GM04504 (cell line): Measurements from ENCODE around the gene ARHGEF4.

Experiments used
- DNase-seq: peaks from one replicate; pipeline ENCODE4 v3.0.0-alpha.2; 2012; ENCODE audit warnings: low read depth

The ARHGEF4 gene

DNA sequence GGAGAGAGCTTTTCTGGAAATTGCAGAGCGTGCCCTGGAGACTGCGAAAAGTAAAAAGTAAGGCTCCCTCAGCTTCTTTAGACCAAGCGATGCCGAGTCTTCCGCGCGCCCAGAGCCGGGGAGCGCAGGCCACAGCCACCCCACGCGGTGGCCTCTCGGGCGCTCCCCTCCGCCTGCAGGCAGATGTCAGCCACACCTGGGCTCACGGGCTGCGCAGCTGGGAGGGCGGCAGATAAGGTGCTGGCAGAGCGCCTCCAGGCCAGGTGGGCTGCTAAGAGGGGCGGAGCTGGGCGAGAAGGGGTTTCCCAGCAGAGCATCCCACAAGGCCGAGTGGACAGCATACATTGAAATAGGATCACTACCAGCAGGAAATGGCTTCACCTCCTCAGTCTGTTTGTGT is 81.7 kb downstream of the ARHGEF4 start:
- DNase-seq: no peak

DNA sequence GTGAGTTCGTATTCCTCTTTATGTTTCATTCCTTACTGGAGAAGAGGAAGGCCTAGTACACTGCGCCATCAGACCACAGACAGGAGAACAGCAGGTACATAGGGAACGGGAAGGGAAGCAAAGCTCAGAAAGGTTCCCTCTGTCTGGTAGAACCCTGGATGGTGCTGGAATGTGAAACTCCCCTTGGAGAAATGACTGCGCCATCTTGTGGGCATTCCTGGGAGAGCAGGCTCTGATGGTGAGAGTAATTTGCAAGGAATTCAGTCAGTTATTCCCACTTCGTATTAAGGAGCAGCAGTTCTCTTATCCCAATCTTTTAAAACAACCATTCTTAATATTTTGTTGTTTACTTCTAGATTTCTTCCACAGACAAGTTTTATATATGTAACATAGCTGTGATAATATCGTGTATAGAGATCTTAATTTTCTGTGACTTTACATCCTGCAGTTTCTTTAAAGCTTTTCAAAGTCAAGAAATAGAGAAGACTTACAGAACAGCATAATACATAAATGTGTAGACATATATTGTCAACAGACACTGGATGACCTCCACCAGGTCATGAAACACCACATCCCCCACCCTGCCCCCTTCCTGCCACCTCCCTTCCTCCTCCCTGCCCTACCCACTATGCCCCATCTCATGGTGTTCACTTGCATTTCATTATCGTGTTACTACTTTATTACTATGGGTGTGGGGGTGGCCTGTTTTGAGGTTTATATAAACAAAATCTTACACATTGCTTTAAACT is 83.9 kb downstream of the ARHGEF4 start:
- peak; percentile 24 for DNase-seq

DNA sequence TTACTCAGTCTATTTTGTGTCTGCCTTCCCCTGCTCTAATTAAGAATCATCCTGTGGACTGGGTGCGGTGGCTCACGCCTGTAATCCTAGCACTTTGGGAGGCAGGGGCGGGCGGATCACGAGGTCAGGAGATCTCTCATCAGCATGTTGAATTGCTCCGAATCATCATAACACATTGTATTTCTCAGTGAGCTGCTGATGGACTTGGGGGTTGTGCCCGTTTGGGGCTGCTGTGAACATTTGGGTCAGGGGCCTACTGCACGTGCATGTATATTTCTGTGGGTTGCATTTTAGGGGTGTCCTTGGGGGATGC is 84.4 kb downstream of the ARHGEF4 start:
- no peak for DNase-seq

DNA sequence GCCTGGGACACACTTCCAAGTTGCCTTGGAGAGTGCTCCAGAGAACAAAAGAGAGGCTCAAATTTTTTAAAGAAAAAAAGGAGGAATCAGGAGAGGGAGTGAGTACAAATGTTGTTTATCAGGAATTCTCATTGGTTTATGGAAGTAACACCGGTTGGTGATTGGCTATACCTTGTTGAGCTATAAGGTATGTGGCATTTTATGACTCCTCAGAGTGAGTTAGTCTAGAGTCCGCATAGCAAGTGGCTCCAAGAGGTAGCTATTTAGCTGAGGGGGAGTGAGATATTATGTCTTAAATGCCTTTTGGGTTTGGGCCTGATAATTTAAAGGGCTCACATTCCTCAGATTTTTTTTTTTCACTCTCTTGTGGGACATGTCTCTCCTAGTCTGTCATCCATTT is 85.7 kb downstream of the ARHGEF4 start:
- DNase-seq: no peak

DNA sequence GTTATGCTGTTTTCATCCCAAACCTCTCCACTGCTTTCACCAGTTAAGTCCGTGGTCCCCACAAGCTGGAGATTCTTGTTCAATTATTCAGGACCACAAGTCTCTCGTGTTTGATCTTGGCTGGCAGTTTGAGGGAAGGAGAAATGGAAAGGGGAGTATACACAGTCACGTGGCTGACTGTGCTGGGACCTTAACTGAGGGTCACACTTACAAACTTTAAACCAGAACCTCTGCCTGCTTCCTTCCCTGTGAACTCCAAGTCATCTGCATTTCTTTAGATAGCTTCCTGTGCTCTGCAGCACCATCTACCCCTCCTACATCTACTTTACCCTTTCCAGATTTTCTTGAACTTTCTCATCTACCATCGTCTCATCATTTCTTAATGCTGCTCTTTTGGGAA is 91.7 kb downstream of the ARHGEF4 start:
- no peak for DNase-seq

DNA sequence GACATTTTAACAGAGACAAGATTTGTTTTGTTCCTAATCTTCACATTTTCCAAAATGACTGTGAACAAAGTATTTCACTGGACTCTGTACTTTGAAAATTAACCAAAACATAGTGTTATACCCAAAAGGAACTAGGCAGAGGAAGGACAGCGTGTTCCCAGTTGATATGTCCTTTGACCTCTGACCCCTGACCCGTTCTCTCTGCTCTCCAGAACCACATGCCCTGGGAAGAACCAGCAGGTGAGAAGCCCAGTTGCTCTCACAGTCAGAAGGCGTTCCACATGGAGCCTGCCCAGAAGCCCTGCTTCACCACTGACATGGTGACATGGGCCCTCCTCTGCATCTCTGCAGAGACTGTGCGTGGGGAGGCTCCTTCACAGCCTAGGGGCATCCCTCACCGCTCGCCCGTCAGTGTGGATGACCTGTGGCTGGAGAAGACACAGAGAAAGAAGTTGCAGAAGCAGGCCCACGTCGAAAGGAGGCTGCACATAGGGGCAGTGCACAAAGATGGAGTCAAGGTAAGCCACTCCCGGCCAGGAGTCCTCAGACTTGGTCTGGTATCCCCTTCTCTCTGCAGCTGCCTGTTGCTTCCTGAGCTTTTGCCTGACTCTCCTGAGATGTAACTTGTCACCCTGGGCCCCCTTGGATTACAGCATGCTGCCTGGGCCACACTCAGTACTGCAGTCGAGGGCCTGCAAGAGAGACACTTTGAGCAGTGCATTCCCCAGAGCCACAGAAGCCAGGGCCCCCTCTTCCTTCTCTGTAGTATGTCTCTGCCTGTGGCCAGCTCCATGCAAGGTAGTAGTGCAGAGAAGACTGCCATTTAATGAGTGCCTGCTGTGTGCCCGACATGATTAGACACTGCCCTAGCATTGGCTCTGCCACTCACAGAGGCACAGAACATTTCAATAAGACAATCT is 94.3 kb downstream of the ARHGEF4 start:
- DNase-seq: no peak

DNA sequence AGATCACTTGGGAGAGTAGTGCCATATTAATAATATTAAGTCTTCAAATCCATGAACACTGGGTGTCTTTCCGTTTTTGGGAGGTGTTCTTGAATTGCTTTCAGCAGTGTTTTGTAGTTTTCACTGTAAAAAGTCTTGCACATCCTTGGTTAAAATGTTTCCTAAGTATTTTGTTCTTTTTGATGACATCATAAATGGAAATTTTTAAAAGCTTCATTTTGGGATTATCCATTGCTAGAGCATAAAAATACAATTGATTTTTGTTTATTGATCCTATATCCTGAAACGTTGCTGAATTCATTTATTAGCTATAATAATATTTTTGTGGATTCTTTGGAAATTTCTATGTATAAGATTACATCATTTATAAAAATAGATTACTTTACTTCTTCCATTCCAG is 96.8 kb downstream of the ARHGEF4 start:
- DNase-seq: no peak

DNA sequence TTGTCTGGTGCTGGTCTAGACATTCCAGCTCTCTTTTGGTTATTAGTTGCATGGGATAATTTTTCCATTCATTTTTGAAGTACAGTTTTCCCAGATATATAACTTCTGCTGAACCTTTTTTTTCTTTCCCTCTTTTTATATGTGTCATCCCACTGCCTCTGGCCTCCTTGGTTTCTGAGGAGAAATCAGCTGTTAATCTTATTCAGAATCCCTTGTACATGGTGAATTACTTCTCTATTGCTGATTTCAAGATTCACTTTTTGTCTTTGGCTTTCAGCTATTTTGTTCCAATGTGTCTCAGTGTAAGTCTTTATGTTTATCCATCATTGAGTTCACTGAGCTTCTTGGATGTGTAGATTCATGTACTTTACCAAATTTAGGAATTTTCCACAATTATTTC is 99.7 kb downstream of the ARHGEF4 start:
- DNase-seq: no peak

DNA sequence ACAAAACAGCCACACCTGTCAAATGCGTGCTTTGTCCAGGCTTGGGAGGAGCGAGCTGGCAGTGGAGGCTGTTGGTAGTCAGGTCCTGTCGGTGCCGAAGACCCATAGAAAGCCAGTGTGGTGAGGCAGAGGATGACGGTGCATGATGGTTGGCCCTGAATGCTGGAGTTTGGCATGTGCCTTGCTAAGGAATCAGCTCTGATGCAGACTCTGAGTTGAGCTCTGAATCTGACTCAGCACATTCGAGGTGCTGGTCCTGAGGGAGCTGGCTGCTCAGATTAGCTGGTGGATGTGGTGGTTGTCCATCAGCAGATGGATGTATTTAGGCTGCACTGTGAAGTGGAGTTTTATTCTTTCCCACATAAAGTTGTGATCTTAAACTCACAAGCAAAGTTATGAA is 111.3 kb downstream of the ARHGEF4 start:
- no peak for DNase-seq

DNA sequence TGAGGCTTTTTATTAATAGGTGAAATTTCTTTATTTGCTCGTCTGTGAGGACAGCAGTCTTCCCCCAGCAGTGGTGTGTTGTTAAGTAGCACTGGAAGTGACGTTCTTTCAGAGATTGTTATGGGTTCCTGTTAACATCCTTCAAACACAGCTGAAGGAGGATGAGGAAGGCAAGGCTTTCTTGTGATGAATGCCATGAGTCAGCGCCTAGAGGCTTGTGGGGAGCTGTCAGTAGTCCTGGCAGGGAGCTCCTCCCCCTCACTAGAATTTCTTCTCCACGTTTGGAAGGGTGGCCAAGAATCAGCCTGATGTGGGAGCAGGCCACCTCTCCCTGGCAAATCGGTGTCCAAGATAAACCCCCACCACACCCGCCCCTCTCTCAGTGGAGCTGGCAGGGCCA is 113.2 kb downstream of the ARHGEF4 start:
- DNase-seq: no peak

DNA sequence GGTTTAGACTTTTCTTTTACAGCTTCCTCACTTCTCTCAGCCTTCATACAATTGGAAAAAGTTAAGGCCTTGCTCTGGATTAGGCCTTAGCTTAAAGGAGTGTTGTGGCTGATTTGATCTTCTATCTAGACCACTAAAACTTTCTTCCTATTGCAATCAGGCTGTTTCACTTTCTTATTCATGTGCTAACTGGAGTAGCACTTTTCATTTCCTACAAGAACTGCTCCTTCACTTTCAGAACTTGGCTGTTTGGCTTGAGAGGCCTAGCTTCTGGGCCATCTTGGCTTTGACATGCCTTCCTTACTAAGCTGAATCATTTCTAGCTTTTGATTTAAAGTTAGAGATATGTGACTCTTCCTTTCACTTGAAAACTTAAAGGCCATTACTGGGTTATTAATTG is 114.3 kb downstream of the ARHGEF4 start:
- DNase-seq: no peak

DNA sequence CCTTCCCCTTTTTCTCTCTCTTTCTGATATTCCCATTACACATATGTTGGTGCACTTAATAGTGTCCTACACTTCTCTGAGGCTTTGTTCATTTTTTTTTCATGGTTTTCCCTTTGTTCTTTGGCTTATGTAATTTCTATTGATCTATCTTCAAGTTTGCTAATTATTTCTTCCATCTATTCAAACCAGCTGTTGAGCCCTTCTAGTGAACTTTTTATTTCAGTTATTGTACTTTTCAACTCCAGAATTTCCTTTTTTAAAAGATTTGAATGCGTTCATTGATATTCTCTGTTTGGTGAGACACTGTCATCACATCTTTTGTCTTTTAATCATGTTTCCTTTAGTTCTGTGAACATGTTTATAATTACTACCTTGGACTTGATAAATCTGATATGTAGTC is 118.2 kb downstream of the ARHGEF4 start:
- no peak for DNase-seq

DNA sequence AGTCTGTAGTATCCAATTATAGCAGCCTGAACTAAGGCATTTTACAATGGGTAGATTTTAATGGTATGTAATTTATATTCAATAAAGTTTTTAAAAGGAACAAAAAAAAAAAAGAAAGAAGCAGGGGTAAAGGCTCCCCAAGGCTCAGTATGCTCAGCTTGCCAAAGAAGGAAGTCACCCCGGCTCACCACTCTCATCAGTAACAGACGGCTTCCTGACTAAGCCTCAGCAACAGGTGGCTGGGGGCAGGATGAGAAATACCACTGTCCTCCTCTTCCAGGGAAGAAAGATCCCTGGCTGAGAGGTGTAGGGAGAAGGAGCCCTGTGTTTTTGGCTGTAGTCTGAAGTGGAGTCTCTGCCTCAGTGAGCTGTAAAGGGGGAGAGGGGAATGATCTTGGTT is 121.2 kb downstream of the ARHGEF4 start:
- no peak for DNase-seq

DNA sequence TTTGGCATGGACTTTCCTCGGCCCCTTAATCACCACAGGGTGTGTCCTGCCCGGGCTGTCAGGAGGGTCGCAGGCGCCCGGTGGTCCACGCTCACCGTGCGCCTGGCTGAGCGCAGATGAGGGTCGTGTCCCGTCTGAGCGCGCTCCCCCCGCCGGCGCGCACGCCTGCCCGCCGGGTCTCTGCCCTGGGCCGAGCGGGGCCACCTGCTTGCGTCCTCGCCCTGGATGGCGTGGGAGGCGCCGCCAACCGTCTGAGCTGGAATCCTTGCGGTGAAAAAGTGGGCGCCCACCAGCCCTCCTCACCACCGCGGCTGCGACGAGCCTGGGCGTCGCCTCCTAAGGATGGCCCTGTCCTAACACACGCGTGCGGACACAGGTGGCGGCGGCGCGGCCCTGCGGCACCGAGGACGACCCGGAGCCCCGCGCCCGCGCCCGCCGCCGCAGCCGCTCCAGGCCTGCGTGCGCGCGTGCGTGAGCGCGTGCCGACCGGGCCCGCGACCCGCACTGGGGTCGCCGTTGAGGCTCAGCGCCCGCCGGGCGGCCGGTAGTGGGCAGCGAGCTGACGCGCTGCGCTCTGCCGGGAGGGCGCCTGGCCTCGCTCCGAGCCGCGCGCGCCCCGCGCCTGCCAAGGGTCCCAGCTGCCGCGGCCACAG is 126.6 kb downstream of the ARHGEF4 start:
- DNase-seq: no peak

DNA sequence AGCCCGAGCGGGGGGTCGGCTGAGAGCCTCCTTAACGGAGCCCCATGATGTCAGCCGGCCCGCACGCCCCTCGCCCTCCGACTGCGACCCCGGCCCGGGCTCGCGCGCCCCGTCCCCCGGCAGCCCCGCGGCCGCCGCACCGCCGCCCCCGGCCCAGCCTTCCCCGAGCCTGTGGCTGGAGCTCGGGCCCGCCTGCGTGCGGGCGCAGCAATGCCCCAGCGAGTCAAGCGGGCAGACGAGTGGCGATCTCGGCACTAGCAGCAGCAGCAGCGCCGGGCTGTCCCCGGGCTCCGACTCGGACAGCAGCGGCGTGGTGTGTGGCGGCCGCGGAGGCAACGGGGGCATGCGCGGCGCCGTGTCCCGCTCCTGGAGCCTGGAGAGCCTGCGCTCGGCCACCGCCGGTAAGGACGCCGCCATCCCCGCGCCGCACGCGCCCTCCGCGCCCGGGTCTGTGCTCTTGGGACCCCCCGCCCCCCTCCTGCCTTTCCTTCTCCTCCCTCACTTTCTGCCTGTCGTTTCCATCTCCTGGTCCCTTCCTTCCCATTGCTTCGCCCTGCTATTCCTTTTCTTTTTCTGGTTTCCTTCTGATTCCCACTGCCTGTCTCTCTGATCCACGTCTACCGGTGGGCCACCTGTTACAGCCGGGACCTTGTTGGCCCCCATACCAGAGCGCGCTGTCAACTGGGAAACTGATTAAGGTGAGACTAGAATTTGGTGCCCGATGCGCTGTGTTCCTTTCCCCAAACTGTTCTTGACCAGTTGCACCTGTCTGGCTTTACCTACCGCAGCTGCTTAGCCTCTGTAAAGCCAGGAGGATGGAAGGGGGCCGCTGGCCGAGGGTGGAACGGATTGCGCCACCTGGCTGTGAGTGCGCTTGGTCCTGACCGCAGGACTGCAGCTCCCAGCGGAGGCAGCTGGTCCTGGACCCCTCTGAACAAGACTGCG is 127.4 kb downstream of the ARHGEF4 start:
- DNase-seq: no peak

DNA sequence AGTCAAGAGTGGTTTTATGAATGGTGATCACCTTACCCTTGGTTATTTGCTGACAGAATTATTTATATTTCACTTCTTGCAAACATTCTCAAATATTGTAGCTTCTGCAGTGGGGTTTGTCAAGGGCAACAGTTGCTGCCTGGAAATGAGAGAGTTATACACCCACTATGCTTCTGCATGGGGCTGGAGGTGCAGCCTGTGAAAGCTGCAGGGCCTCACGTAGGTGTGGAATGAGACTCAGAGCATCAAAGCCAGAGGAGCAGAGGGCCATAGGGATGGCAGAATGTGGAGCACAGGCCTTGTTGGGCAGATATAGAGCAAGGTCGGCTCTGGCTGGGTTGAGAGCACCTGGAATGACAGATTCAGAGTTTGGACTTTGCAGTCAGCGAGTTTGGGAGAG is 128.2 kb downstream of the ARHGEF4 start:
- DNase-seq: no peak

DNA sequence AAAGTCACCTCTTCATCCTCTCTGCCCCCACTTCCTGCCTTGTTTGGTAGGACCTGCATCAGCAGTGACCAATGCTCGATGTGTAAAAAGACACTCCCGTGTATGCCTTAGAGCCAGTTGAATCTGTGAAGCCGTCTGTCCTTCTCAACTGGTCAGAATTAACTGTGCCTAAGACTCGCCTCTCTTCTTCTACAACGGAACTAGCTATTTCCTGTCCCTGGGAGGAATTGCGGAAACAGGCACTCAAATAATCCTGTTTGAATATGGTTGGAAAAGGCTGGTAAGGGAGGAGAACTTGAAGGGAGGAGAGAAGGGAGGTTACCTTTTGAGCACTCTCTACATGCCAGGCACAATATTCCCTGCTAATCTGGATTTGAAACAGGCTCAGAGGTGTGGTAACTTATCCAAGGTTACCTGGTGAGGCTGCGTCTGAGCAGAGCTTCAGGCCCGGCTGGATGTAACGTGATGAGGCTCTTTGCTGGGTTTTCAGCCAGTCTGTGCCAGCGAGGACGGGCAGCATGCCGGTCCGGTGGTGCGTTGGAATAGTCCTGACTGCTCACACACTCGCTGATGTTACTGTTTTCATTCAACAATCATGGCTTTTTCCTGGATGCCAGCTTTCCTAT is 129.5 kb downstream of the ARHGEF4 start:
- DNase-seq: no peak

DNA sequence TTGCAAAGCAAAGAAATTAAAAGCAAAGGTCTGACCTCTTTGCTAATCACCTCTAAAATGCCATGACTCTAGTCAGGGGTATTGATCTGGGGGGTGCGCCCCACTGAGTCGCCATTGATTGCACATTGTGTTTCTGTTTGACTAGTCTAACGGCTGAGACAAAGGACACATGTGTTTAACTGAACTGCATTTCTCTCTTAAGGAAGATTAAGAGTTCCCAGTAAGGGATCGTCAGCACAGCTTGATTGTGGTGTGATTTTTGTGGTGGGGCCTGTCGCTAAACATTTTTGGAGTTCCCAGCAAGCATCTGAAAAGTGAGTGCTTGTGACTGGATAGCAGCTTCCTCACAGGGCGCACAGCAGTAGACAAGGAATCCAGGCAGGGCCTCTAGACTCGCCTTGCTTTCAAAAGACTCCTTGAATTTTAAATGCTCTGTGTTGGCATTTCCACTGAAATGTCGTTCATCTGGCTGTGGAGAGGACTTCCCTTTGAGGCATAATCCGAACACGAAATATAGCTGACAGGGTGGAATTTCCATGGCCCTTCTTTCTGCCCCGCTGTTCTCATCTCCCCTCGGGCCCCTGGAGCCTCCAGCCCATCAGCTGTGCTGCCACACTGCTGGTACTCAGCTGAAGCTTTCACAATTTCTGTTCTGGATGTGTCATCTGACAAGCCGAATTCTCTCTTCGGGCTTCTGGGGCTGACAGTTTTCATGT is 130.2 kb downstream of the ARHGEF4 start:
- no peak for DNase-seq

DNA sequence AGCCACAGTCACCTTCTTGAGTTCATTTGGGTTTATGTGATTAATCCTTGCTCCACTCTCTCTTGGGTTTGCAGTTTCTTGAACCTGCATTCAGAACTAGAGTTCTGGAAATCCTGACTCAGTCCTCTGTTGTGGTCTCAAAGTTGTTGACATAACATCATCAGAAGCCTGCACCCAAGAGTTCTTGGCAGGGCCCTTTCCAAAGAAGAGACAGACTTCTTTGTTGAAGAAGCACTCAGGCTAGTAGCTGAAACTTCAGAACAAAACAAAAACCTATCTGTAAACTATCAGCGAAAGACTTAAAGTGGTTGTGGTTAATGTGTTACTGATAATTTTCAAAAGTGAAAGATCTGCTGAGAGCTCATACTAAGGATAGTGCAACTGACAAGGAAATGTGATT is 135.7 kb downstream of the ARHGEF4 start:
- DNase-seq: no peak

DNA sequence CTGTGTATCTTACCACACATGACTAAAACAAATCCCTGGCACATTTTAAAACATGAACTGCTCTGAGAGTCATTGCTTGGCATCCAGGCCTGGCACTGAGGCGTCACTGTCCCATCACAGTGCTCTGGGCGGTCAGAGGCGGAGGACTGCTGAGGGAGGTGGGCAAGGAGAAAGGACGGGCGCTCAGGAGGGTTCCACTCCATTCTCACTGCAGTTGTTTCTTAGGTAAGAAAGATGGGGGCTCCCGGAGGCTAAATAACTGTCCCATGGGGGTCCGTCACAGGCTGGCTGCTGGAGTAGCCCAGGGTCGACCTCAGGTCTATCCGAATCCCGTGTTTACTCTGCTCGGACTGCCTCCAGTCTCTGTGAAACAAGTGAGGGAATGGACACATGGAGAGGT is 139.0 kb downstream of the ARHGEF4 start:
- DNase-seq: no peak
